NCI-H748 (cell line): ENCODE measurements around the gene STXBP6.

ENCODE experiments used
- DNase-seq: peaks from one replicate; lab custom pipeline; 2025; ENCODE audit not compliant: unreplicated experiment; lab: John Stamatoyannopoulos, UW

Gene STXBP6

GRCh38 chr14:24866067-24866639, 183.8 kb downstream of the STXBP6 start:
- DNase-seq: no peak

- DNase-seq: no peak
Measured at GRCh38 chr14:24863968-24864684, 185.8 kb downstream of the STXBP6 start.

- no peak for DNase-seq
Measured at GRCh38 chr14:24861083-24861630, 188.8 kb downstream of the STXBP6 start.

- no peak for DNase-seq
Measured at GRCh38 chr14:24859559-24859958, 190.4 kb downstream of the STXBP6 start.

- DNase-seq: no peak
Measured at GRCh38 chr14:24858684-24859083, 191.3 kb downstream of the STXBP6 start.

- no peak for DNase-seq
Measured at GRCh38 chr14:24858052-24858451, 191.9 kb downstream of the STXBP6 start.

GRCh38 chr14:24857277-24857676, 192.7 kb downstream of the STXBP6 start:
- peak; percentile 94 for DNase-seq

GRCh38 chr14:24853446-24853845, 196.5 kb downstream of the STXBP6 start:
- DNase-seq: peak; percentile 27

GRCh38 chr14:24852312-24853060, 197.5 kb downstream of the STXBP6 start:
- peak; percentile 22 for DNase-seq

- no peak for DNase-seq
Measured at GRCh38 chr14:24851837-24852236, 198.1 kb downstream of the STXBP6 start.

GRCh38 chr14:24851406-24851805, 198.5 kb downstream of the STXBP6 start:
- DNase-seq: peak; percentile 60

- no peak for DNase-seq
Measured at GRCh38 chr14:24850072-24850471, 199.9 kb downstream of the STXBP6 start.

GRCh38 chr14:24849471-24849870, 200.5 kb downstream of the STXBP6 start:
- DNase-seq: no peak

- DNase-seq: no peak
Measured at GRCh38 chr14:24848102-24848790, 201.7 kb downstream of the STXBP6 start.

GRCh38 chr14:24847568-24848095, 202.3 kb downstream of the STXBP6 start:
- DNase-seq: no peak

- peak; percentile 33 for DNase-seq
Measured at GRCh38 chr14:24846261-24846660, 203.7 kb downstream of the STXBP6 start.

- DNase-seq: no peak
Measured at GRCh38 chr14:24845851-24846250, 204.1 kb downstream of the STXBP6 start.

- no peak for DNase-seq
Measured at GRCh38 chr14:24844011-24844410, 205.9 kb downstream of the STXBP6 start.

GRCh38 chr14:24843494-24843893, 206.5 kb downstream of the STXBP6 start:
- no peak for DNase-seq

- no peak for DNase-seq
Measured at GRCh38 chr14:24840204-24840893, 209.6 kb downstream of the STXBP6 start.
